ENCODE measurements around the gene CIAO2A. TPM values are rescaled to one million over a fixed set of nuclear protein-coding genes. Genes with fewer than 3 reads are reported as not detected.
A peak's percentile ranks its signal among the peaks of the same experiment; 100 is the strongest.
"Not testable (repeated sequence)": the region's sequence is repeated elsewhere in the genome, so short reads cannot be mapped to it uniquely, and the experiment has no call there.

CIAO2A gene
- total RNA-seq, 1 experiment from 2014 or later, result 129 TPM

DNA sequence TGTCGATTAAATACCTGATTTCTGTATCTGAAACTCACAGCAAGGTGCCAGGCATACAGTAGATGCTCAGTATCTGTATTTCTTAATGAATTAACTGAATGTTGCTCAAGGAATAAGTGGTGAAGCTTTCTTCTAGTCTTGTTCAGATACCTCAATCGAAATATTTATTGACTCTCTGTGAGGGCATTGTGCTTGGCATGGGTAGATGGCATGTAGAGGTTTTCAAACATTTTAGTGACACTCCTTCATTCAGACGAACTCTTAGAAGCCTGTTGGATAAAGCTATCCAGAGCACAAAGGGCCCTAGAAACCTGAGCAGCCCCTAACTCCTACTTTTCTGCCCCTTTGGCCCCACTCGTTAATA lies 1.8 kb upstream of the CIAO2A start:
- Histone ChIP-seq H3K4me2 (ENCODE audit: low read depth, low read length, poor library complexity, severe bottlenecking) (peak overlapping the region; percentile 88), H3K27ac (ENCODE audit: low read length) (peak overlapping the region; percentile 25; the same call in 1 of the 2 replicates), H3K79me2 (ENCODE audit: low read length) (peaks cover 86% of the 10 kb centered on the region), H3K4me3 (ENCODE audit: low read length) (peak overlapping the region; percentile 91; the same call in 1 of the 2 replicates), H3K36me3 (ENCODE audit: insufficient read depth, low read length) (no peaks in the 10 kb centered on the region; the same call in 1 of the 2 replicates), H3K9ac (ENCODE audit: low read length) (peak overlapping the region; percentile 91), H4K20me1 (ENCODE audit: insufficient read depth, low read depth, low read length) (no peaks in the 10 kb centered on the region; the same call in 1 of the 2 replicates), H2AFZ (ENCODE audit: low read length) (no peak overlapping the region), H3K27me3 (ENCODE audit: low read length) (no peaks in the 10 kb centered on the region), H3K9me2 (replicated peaks; ENCODE audit: insufficient read depth, low read length) (no peaks in the 10 kb centered on the region), H3K4me1 (ENCODE audit: low read length) (peaks cover 54% of the 10 kb centered on the region), H3K9me3 (ENCODE audit: low read length) (no peaks in the 10 kb centered on the region)
- DNase-seq, result no peak

DNA sequence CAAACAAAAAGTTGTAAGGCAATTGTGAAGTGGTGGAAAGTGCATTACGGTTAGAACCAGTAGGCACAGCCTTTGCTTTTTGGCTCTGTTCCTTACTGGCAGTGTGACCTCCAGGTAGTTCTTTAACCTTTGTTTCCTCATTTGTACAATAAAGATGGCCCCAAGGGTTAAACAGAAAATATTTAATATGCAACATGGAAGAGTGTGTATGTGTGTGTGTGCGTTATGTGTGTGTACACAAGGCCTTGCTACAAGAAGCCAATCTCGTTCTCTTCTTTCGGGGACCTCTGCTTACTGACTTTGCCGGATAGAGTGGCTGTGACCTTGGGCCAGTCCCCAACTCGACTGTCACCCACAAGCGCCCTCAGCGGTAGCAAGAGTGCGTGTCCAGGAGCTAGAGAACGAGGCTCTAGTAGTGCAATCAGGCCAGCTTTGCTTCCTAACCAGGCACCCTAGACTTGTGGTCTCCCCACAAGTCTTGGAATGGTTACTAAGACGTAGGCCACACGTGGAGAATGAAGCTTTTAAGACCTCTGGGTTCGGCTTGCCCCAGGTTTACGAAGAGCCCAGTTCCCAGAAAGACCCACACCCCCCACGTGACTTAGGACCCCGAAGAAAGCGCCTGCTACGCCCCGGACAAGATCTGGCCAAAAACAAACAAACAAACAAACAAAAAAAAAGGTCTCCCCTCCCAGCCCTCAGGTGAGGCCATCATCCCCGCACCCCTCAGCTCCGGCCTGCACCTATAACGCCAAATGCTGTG lies 593 bp downstream of the CIAO2A start:
- peak; percentile 84 for DNase-seq
- Histone ChIP-seq H3K9me3 (ENCODE audit: low read length) (0 out of 2 replicates have a peak, but pooled peaks cover 1% of the 10 kb centered on the region), H3K27ac (ENCODE audit: low read length) (peak overlapping the region; percentile 81), H3K27me3 (ENCODE audit: low read length) (no peaks in the 10 kb centered on the region), H3K4me2 (ENCODE audit: low read depth, low read length, poor library complexity, severe bottlenecking) (peak overlapping the region; percentile 88), H2AFZ (ENCODE audit: low read length) (peak overlapping the region; percentile 36; the same call in 1 of the 2 replicates), H3K9ac (ENCODE audit: low read length) (peak overlapping the region; percentile 91), H3K9me2 (replicated peaks; ENCODE audit: insufficient read depth, low read length) (no peaks in the 10 kb centered on the region), H3K4me1 (ENCODE audit: low read length) (peaks cover 54% of the 10 kb centered on the region), H3K79me2 (ENCODE audit: low read length) (peaks cover 86% of the 10 kb centered on the region), H3K4me3 (ENCODE audit: low read length) (peak overlapping the region; percentile 91), H4K20me1 (ENCODE audit: insufficient read depth, low read depth, low read length) (no peaks in the 10 kb centered on the region; the same call in 1 of the 2 replicates), H3K36me3 (ENCODE audit: insufficient read depth, low read length) (peaks cover 17% of the 10 kb centered on the region)

DNA sequence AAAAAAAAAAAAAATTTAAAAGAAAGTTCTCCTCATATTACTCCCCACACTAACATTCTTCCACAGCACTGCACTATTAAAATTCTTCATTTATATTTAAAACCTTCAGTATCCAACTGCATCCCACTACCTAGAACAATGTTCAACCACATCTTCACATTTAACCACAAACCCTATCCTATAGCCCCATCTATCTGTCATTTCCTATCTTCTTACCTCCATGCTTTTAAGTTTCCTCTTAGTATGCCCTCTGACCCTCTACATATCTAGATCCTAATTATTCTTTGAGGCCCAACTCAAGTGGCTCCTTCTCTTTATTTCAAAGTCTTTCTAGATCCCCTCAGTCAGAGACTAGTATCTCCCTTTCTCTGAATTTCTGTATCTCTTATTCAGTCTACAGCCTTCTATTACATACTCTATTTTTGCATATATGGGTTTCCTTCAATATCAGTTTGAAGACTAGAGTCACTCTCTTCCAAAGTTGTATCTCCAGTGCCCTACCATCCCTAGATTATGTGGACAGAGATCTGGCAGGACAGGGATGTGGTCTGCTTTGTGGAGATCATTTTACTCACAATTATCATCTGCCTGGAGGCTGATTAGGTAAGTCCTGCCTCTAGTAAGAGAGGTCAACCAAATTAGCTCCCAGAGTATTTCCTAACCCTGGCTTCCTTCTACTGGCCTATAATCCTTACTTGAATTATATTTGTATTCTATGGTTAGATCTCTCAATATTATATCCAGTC lies 1.4 kb downstream of the CIAO2A start:
- H3K9ac ChIP-seq (ENCODE audit: low read length), result peak overlapping the region; percentile 91
- peak overlapping the region; percentile 88 for H3K4me2 ChIP-seq (ENCODE audit: low read depth, low read length, poor library complexity, severe bottlenecking)
- H3K9me2 ChIP-seq (replicated peaks; ENCODE audit: insufficient read depth, low read length), result no peaks in the 10 kb centered on the region
- H3K79me2 ChIP-seq (ENCODE audit: low read length), result peaks cover 84% of the 10 kb centered on the region
- no peaks in the 10 kb centered on the region for H3K27me3 ChIP-seq (ENCODE audit: low read length)
- peaks cover 46% of the 10 kb centered on the region for H3K4me1 ChIP-seq (ENCODE audit: low read length)
- no peaks in the 10 kb centered on the region; the same call in 1 of the 2 replicates for H4K20me1 ChIP-seq (ENCODE audit: insufficient read depth, low read depth, low read length)
- peak; percentile 65 for DNase-seq
- H2AFZ ChIP-seq (ENCODE audit: low read length), result no peak overlapping the region
- peak overlapping the region; percentile 91 for H3K4me3 ChIP-seq (ENCODE audit: low read length)
- H3K27ac ChIP-seq (ENCODE audit: low read length), result peak overlapping the region; percentile 81
- H3K9me3 ChIP-seq (ENCODE audit: low read length), result 0 out of 2 replicates have a peak, but pooled peaks cover 2% of the 10 kb centered on the region
- H3K36me3 ChIP-seq (ENCODE audit: insufficient read depth, low read length), result peaks cover 24% of the 10 kb centered on the region

DNA sequence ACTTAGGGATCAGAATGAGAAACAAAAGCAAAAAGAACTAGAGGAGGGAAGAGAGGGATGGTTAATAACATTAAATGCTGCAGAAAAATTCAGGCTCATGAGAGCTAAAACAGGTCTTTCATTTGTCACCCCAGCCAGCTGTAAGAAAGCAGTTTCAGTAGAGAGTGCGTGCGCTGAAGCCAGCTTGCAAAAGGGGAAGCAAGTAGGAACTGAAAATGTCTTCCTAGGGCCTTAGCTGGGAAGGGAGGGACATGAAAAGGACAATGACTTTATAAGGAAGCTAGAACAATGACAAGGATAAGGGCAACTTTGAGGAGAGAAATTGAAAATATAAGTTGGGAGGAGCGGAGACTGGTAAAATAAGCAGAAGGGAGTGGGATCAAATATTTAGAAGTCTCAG lies 3.1 kb downstream of the CIAO2A start:
- Histone ChIP-seq H3K79me2 (ENCODE audit: low read length) (peaks cover 70% of the 10 kb centered on the region), H4K20me1 (ENCODE audit: insufficient read depth, low read depth, low read length) (no peaks in the 10 kb centered on the region), H3K9me3 (ENCODE audit: low read length) (0 out of 2 replicates have a peak, but pooled peaks cover 2% of the 10 kb centered on the region), H3K27me3 (ENCODE audit: low read length) (no peaks in the 10 kb centered on the region), H3K27ac (ENCODE audit: low read length) (no peak overlapping the region), H3K4me3 (ENCODE audit: low read length) (no peak overlapping the region), H3K9me2 (replicated peaks; ENCODE audit: insufficient read depth, low read length) (no peaks in the 10 kb centered on the region), H3K9ac (ENCODE audit: low read length) (no peak overlapping the region), H3K4me1 (ENCODE audit: low read length) (peaks cover 42% of the 10 kb centered on the region), H2AFZ (ENCODE audit: low read length) (no peak overlapping the region), H3K4me2 (ENCODE audit: low read depth, low read length, poor library complexity, severe bottlenecking) (no peak overlapping the region), H3K36me3 (ENCODE audit: insufficient read depth, low read length) (peaks cover 24% of the 10 kb centered on the region)
- DNase-seq, result no peak

DNA sequence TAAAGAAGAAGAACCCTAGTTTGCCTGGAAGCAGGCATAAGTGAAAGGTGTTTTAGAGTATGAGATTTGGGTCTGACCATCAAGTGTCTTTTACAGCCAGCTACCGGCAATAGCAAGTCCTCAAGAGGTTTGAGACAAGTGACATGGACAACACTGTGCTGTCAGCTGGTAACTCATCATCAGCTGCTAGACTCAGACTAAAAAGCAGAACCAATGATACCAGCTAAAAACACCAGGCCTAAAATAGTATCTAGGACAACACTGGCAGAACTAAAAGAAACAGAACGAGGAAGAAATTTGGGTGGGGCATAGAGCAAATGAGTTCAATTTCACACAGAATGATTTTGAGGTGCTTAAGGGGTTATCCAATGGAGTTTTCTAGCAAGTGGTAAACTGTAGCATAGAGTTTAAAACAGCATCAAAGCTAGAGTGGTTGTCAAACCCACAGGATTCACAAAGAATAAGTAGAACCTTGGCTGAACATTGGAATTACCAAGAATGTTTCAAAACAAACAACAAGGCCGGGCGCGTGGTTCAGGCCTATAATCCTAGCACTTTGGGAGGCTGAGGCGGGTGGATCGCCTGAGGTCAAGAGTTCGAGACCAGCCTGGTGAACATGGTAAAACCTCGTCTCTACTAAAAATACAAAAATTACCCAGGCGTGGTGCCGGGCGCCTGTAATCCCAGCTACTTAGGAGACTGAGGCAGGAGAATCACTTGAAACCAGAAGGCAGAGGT lies 3.9 kb downstream of the CIAO2A start:
- Histone ChIP-seq H3K9ac (ENCODE audit: low read length) (no peak overlapping the region), H3K4me3 (ENCODE audit: low read length) (no peak overlapping the region), H4K20me1 (ENCODE audit: insufficient read depth, low read depth, low read length) (no peaks in the 10 kb centered on the region), H3K27ac (ENCODE audit: low read length) (no peak overlapping the region), H3K27me3 (ENCODE audit: low read length) (no peaks in the 10 kb centered on the region), H3K9me2 (replicated peaks; ENCODE audit: insufficient read depth, low read length) (no peaks in the 10 kb centered on the region), H2AFZ (ENCODE audit: low read length) (no peak overlapping the region), H3K4me1 (ENCODE audit: low read length) (peaks cover 34% of the 10 kb centered on the region), H3K36me3 (ENCODE audit: insufficient read depth, low read length) (peaks cover 24% of the 10 kb centered on the region), H3K79me2 (ENCODE audit: low read length) (peaks cover 66% of the 10 kb centered on the region), H3K9me3 (ENCODE audit: low read length) (0 out of 2 replicates have a peak, but pooled peaks cover 2% of the 10 kb centered on the region), H3K4me2 (ENCODE audit: low read depth, low read length, poor library complexity, severe bottlenecking) (no peak overlapping the region)
- no peak for DNase-seq

DNA sequence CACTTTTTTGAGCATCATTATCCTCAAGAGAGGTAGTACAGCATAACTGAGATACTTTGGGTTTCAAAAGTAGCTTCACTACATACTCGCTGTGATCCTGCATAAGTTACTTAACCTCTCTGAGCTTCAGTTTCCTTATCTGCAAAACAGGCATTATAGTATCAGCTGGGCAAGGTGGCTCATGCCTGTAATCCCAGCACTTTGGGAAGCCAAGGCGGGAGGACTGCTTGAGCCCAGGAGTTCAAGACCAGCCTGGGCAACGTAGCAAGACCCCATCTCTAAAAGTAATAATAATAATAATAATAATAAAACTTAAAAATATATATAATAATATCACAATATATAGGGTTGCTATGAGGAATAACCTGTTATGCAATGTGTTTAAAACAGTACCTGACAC lies 10.9 kb downstream of the CIAO2A start:
- DNase-seq, result no peak
- Histone ChIP-seq H3K9me3 (ENCODE audit: low read length) (no peaks in the 10 kb centered on the region), H3K27ac (ENCODE audit: low read length) (no peak overlapping the region), H3K4me2 (ENCODE audit: low read depth, low read length, poor library complexity, severe bottlenecking) (no peak overlapping the region), H2AFZ (ENCODE audit: low read length) (no peak overlapping the region), H3K4me3 (ENCODE audit: low read length) (no peak overlapping the region), H3K9ac (ENCODE audit: low read length) (no peak overlapping the region), H3K4me1 (ENCODE audit: low read length) (no peaks in the 10 kb centered on the region), H3K36me3 (ENCODE audit: insufficient read depth, low read length) (peaks cover 21% of the 10 kb centered on the region), H3K9me2 (replicated peaks; ENCODE audit: insufficient read depth, low read length) (no peaks in the 10 kb centered on the region), H4K20me1 (ENCODE audit: insufficient read depth, low read depth, low read length) (no peaks in the 10 kb centered on the region), H3K79me2 (ENCODE audit: low read length) (peaks cover 45% of the 10 kb centered on the region), H3K27me3 (ENCODE audit: low read length) (no peaks in the 10 kb centered on the region)

DNA sequence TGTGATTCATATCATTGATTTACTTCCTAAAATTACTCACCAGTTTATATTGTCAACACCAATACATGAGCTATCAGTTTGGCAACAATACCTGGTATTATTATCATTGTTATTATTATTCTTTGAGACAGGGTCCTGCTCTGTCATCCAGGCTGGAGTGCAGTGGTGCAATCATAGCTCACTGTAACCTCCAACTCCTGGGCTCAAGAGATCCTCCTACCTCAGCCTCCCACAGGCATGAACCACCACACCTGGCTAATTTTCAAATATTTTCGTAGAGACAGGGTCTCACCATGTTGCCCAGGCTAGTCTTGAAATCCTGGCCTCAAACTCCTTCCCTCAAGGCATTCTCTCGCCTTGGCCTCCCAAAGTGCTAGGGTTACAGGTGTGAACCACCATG lies 20.1 kb downstream of the CIAO2A start:
- not testable (repeated sequence) for H3K4me2 ChIP-seq (ENCODE audit: low read depth, low read length, poor library complexity, severe bottlenecking)

More for the DNA sequence above, 20.1 kb downstream of the CIAO2A start:
- Histone ChIP-seq H3K79me2 (ENCODE audit: low read length) (peaks cover 22% of the 10 kb centered on the region), H3K36me3 (ENCODE audit: insufficient read depth, low read length) (peaks cover 27% of the 10 kb centered on the region)
- H4K20me1 ChIP-seq (ENCODE audit: insufficient read depth, low read depth, low read length); H3K27me3 ChIP-seq (ENCODE audit: low read length); H3K9me3 ChIP-seq (ENCODE audit: low read length); H3K27ac ChIP-seq (ENCODE audit: low read length); DNase-seq; H3K4me3 ChIP-seq (ENCODE audit: low read length); H3K4me1 ChIP-seq (ENCODE audit: low read length); H3K9ac ChIP-seq (ENCODE audit: low read length); H2AFZ ChIP-seq (ENCODE audit: low read length); H3K9me2 ChIP-seq (replicated peaks; ENCODE audit: insufficient read depth, low read length): not testable (repeated sequence)

Measured in Karpas-422 (cell line).